ENCODE data around the gene BLOC1S4. TPM values are rescaled to one million over a fixed set of nuclear protein-coding genes. Genes with fewer than 3 reads are reported as not detected.

The BLOC1S4 gene
- total RNA-seq, 1 donor from 2014 or later, result 14.2 TPM

- peaks cover 3% of the 10 kb centered on the region for H3K36me3 ChIP-seq (ENCODE audit: control insufficient read depth, insufficient read depth, low read length)
- H3K27me3 ChIP-seq (ENCODE audit: control insufficient read depth, insufficient read depth, low read length), result no peaks in the 10 kb centered on the region
- DNase-seq (ENCODE audit: low read depth), result peak; percentile 84
- TF ChIP-seq CTCF (IDR thresholded peaks at IDR 0.05; ENCODE audit: insufficient read depth, low read length, severe bottlenecking), result no peak
- H3K4me3 ChIP-seq (ENCODE audit: low read depth, low read length), result peak overlapping the region; percentile 65
- FAIRE-seq, result peak; percentile 90
Observed at GRCh38 chr4:6673660-6674499, 42.1 kb upstream of the BLOC1S4 start.

DNA sequence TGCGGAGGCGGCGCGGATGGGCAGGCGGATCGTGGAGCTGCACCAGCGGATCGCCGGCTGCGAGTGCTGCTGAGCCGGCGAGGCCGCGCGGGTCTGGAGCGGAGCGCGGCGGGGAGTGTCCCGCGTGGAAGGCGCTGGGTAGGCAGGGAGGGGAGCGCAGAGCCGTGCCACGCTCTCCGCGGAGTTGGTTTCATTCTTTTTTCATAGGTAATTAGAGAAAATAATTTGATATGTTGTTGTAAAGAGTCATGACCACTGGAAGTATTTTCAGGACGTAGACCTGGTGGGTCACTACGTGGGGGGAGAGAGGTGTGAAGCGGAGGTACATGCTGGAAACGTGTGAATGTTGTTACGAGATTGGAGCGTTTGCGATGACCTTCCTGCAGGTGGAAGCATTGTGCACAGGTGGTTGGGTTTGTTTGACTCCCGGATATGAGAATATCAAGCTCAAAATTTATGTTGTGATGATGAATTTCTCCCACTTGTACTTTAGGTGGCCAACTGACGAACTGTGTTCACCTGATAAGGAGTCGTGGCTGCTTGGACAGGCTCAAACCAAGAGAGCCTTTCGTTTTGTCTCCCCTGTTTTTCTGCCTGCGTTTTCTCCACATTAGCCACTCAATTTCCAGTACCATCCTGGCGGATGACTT lies 41.3 kb upstream of the BLOC1S4 start:
- H3K36me3 ChIP-seq (ENCODE audit: control insufficient read depth, insufficient read depth, low read length), result peaks cover 3% of the 10 kb centered on the region
- H3K4me3 ChIP-seq (ENCODE audit: low read depth, low read length), result peak overlapping the region; percentile 65
- no peaks in the 10 kb centered on the region for H3K27me3 ChIP-seq (ENCODE audit: control insufficient read depth, insufficient read depth, low read length)
- peak; percentile 73 for TF ChIP-seq CTCF (IDR thresholded peaks at IDR 0.05; ENCODE audit: insufficient read depth, low read length, severe bottlenecking)
- DNase-seq (ENCODE audit: low read depth) (peak; percentile 71), FAIRE-seq (no peak)

- H3K27me3 ChIP-seq (ENCODE audit: control insufficient read depth, insufficient read depth, low read length), result no peaks in the 10 kb centered on the region
- no peak for DNase-seq (ENCODE audit: low read depth)
- peak; percentile 7 for FAIRE-seq
- peaks cover 2% of the 10 kb centered on the region for H3K36me3 ChIP-seq (ENCODE audit: control insufficient read depth, insufficient read depth, low read length)
- H3K4me3 ChIP-seq (ENCODE audit: low read depth, low read length), result no peak overlapping the region
- no peak for TF ChIP-seq CTCF (IDR thresholded peaks at IDR 0.05; ENCODE audit: insufficient read depth, low read length, severe bottlenecking)
Observed at GRCh38 chr4:6676722-6677558, 39.0 kb upstream of the BLOC1S4 start.

- H3K27me3 ChIP-seq (ENCODE audit: control insufficient read depth, insufficient read depth, low read length), result no peaks in the 10 kb centered on the region
- H3K36me3 ChIP-seq (ENCODE audit: control insufficient read depth, insufficient read depth, low read length), result peaks cover 2% of the 10 kb centered on the region
- H3K4me3 ChIP-seq (ENCODE audit: low read depth, low read length), result no peak overlapping the region
- peak; percentile 16 for TF ChIP-seq CTCF (IDR thresholded peaks at IDR 0.05; ENCODE audit: insufficient read depth, low read length, severe bottlenecking)
- DNase-seq (ENCODE audit: low read depth) (no peak), FAIRE-seq (peak; percentile 7)
Observed at GRCh38 chr4:6680372-6681034, 35.5 kb upstream of the BLOC1S4 start.

GRCh38 chr4:6681191-6681590 lies 34.8 kb upstream of the BLOC1S4 start:
- FAIRE-seq, result no peak

More at GRCh38 chr4:6681191-6681590, 34.8 kb upstream of the BLOC1S4 start:
- no peak for DNase-seq (ENCODE audit: low read depth)
- Histone ChIP-seq H3K4me3 (ENCODE audit: low read depth, low read length) (no peak overlapping the region), H3K36me3 (ENCODE audit: control insufficient read depth, insufficient read depth, low read length) (peaks cover under 1% of the 10 kb centered on the region), H3K27me3 (ENCODE audit: control insufficient read depth, insufficient read depth, low read length) (no peaks in the 10 kb centered on the region)
- TF ChIP-seq CTCF (IDR thresholded peaks at IDR 0.05; ENCODE audit: insufficient read depth, low read length, severe bottlenecking), result peak; percentile 43
